ENCODE data around the gene TSPEAR. TPM values are rescaled to one million over a fixed set of nuclear protein-coding genes. Genes with fewer than 3 reads are reported as not detected.

TSPEAR gene
- total and polyA plus RNA-seq, 11 donors = 0.01 to 2.6 (median 0.71) TPM; not detected in 2

DNA sequence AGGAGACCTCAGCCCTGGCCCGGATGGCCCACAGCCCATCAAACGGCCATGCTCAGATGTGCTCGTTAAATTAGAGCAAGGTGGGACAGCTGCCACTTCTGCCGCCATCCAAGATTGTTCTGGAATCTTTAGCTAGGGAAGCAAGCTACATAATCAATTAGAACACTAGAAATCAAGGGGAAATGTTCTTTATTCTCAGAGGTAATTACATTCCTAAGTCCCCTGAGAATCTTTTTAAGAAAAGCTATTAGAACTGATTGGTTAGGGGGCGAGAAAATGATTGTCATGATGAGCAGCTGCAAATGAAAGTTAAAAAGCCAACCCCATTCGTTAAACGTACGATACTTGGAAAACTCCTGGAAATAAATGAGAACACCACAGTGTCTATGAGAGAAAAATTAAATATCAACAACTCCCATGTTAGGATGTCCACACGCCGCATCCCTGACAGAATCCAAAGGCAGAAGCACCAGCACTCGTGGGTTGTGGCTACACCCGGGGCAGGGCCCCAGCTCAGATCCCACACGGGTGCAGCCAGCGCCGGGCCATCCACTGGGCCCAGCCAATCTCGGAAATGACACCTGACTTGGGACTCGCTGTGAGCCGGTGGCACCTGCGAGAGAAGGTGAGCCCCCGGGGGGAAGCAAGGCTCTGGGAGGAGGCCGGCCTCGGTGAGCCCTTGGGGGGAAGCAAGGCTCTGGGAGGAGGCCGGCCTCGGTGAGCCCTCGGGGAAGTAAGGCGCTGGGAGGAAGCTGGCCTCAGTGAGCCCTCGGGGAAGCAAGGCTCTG, 209.0 kb downstream of the TSPEAR start:
- TF ChIP-seq POLR2A (IDR thresholded peaks at IDR 0.05) = no peak
- WGBS, 4 donors = 80 to 88% (median 87%) methylated on average over 27 of the region's 27 CpGs
- DNase-seq (peak in 2 of 5 donors; percentile 21 to 25), ATAC-seq (no peak)
- Histone ChIP-seq H3K4me1 (peaks cover 0 to 7% (median under 1%) of the 10 kb centered on the region in 12 donors), H3K4me3 (no peak overlapping the region), H3K9me3 (no peaks in the 10 kb centered on the region), H3K27ac (no peak overlapping the region), H3K27me3 (peaks cover 0 to 25% (median 0%) of the 10 kb centered on the region in 9 donors), H3K36me3 (no peaks in the 10 kb centered on the region)
- intact Hi-C loops (cut with DNase I) = loop anchor here in 1 of 10 donors (10.0 kb wide), 1 partner anchor 412 kb away; no protein-coding TSS in a partner anchor

DNA sequence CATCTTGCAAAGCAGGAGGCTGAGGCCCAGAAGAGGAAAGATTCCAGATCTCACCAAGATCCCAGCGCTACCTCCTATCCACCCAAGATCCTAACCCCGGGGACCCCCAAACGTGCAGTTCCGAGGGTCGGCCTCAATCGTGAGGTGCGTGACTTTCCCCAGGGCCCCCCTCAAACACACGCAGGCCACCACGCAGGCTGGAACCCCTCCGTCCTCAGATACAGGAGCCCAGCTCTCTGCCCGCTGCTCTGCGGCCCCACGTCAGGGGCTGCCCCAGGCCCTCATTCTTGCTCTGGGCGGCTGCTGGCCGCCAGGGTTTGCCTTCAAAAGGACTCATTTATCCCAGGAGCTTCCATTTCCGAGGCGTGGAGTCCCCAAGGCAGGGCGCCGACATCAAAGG, 211.3 kb downstream of the TSPEAR start:
- H3K27me3 ChIP-seq = peaks cover 0 to 25% (median 0%) of the 10 kb centered on the region in 9 donors
- 81 to 92% (median 89%) methylated on average over 18 to 19 of the region's 19 CpGs for WGBS, 4 donors
- no peaks in the 10 kb centered on the region for H3K9me3 ChIP-seq
- TF ChIP-seq, protein P1, sequence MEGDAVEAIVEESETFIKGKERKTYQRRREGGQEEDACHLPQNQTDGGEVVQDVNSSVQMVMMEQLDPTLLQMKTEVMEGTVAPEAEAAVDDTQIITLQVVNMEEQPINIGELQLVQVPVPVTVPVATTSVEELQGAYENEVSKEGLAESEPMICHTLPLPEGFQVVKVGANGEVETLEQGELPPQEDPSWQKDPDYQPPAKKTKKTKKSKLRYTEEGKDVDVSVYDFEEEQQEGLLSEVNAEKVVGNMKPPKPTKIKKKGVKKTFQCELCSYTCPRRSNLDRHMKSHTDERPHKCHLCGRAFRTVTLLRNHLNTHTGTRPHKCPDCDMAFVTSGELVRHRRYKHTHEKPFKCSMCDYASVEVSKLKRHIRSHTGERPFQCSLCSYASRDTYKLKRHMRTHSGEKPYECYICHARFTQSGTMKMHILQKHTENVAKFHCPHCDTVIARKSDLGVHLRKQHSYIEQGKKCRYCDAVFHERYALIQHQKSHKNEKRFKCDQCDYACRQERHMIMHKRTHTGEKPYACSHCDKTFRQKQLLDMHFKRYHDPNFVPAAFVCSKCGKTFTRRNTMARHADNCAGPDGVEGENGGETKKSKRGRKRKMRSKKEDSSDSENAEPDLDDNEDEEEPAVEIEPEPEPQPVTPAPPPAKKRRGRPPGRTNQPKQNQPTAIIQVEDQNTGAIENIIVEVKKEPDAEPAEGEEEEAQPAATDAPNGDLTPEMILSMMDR (IDR thresholded peaks at IDR 0.05) = no peak
- no peak for TF ChIP-seq POLR2A (IDR thresholded peaks at IDR 0.05)
- H3K4me3 ChIP-seq = no peak overlapping the region
- DNase-seq (peak in 2 of 5 donors; percentile 14 to 53), ATAC-seq (no peak)
- H3K36me3 ChIP-seq = no peaks in the 10 kb centered on the region
- intact Hi-C loops (cut with DNase I) = loop anchor here in 1 of 10 donors (10.0 kb wide), 1 partner anchor 415 kb away; no protein-coding TSS in a partner anchor
- peaks cover 0 to 28% (median 9%) of the 10 kb centered on the region in 12 donors for H3K4me1 ChIP-seq
- no peak overlapping the region for H3K27ac ChIP-seq

DNA sequence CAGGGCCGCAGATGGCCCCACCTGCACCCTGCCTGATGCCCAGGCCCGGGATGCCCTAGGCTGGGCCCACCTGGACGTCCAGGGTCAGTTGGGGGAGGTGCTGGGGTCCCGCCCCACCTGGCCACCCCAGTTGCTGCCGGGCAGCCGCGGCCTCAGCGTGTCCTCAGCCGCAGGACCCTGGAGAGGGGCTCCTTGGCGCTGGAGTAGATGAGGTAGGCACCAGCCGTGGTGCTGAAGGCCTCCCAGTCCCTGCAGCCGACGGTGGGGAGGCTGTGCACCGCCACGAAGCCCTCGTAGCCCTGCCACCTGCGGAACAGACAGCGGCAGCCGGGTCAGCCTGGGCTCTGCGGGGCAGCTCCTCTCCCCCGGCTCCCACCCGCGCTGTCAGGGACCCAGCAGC, 211.7 kb downstream of the TSPEAR start:
- whole genome bisulfite sequencing, 4 donors = 83 to 91% (median 88%) methylated on average over 11 to 23 of the region's 23 CpGs
- Histone ChIP-seq H3K36me3 (no peaks in the 10 kb centered on the region), H3K27me3 (peaks cover 0 to 25% (median 0%) of the 10 kb centered on the region in 9 donors), H3K27ac (no peak overlapping the region), H3K4me1 (peaks cover 0 to 33% (median 9%) of the 10 kb centered on the region in 12 donors), H3K9me3 (no peaks in the 10 kb centered on the region), H3K4me3 (no peak overlapping the region)
- DNase-seq = no peak
- no peak for TF ChIP-seq POLR2A (IDR thresholded peaks at IDR 0.05)
- TF ChIP-seq, protein P1 (IDR thresholded peaks at IDR 0.05) = no peak
- ATAC-seq = peak in 1 of 4 donors; percentile 7
- intact Hi-C loops (cut with DNase I) = loop anchor here in 1 of 10 donors (10.0 kb wide), 1 partner anchor 415 kb away; no protein-coding TSS in a partner anchor

DNA sequence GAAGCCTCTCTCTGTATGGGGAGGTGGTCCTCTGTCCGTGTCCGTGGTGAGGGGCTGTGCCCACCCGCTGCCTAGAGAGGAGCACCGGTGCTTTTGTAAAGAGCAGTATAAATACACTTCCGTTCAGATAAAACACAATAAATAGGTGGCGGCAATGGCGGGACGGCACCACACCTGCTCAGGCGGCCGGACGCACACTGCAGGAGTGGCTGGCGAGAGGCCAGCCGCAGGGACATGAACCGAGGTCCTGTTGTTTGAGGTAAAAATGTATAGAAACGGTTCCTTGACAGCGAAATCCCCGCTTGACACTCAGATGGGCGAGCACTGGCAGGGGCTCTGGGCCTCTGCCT, 212.2 kb downstream of the TSPEAR start:
- Histone ChIP-seq H3K4me1 (peaks cover 0 to 34% (median 9%) of the 10 kb centered on the region in 12 donors), H3K9me3 (no peaks in the 10 kb centered on the region), H3K4me3 (no peak overlapping the region), H3K27me3 (peaks cover 0 to 25% (median 0%) of the 10 kb centered on the region in 9 donors), H3K36me3 (no peaks in the 10 kb centered on the region), H3K27ac (no peak overlapping the region)
- WGBS, 4 donors = 86 to 95% (median 89%) methylated on average over 18 of the region's 18 CpGs
- ATAC-seq = no peak
- intact Hi-C loops (cut with DNase I) = no loop called here
- no peak for TF ChIP-seq POLR2A (IDR thresholded peaks at IDR 0.05)
- TF ChIP-seq, protein P1 (IDR thresholded peaks at IDR 0.05) = no peak
- peak in 1 of 5 donors; percentile 44 for DNase-seq
